MM.1S (cell line): ENCODE data around the gene TBL1XR1.

Source experiments
- DNase-seq: peaks from one replicate; pipeline ENCODE4 v3.0.0-alpha.2; 2015
- H2AFZ ChIP-seq: fragments of 300-600 bp; sonication (generic); 2 replicates; pipeline ENCODE4 v1.6.0; 2016; ENCODE audit warnings: antibody characterized with exemption, low read length
- H3F3A ChIP-seq: fragments of 300-600 bp; sonication (generic); 2 replicates; pipeline ENCODE4 v1.6.1; 2016; ENCODE audit warnings: mild to moderate bottlenecking, antibody characterized with exemption, low read length, moderate library complexity, mixed read lengths; ENCODE audit not compliant: insufficient read depth
- H3K27ac ChIP-seq: fragments of 300-600 bp; sonication (generic); 2 replicates; pipeline ENCODE4 v1.5.1; 2016; ENCODE audit warnings: mild to moderate bottlenecking, low read length
- H3K27me3 ChIP-seq: fragments of 300-600 bp; sonication (generic); replicated peaks from 2 replicates; pipeline ENCODE4 v1.6.0; 2016; ENCODE audit warnings: low read length; ENCODE audit not compliant: insufficient read depth
- H3K36me3 ChIP-seq: fragments of 300-600 bp; sonication (generic); replicated peaks from 2 replicates; pipeline ENCODE4 v1.6.1; 2016; ENCODE audit warnings: mild to moderate bottlenecking, low read length, mixed read lengths; ENCODE audit not compliant: insufficient read depth
- H3K4me1 ChIP-seq: fragments of 300-600 bp; sonication (generic); 2 replicates; pipeline ENCODE4 v1.6.1; 2016; ENCODE audit warnings: low read length, mixed read lengths
- H3K4me2 ChIP-seq: fragments of 300-600 bp; sonication (generic); 2 replicates; pipeline ENCODE4 v1.6.0; 2016; ENCODE audit warnings: low read depth, low read length
- H3K4me3 ChIP-seq: fragments of 300-600 bp; sonication (generic); 2 replicates; pipeline ENCODE4 v1.5.1; 2016; ENCODE audit warnings: low read length, mixed read lengths
- H3K79me2 ChIP-seq: fragments of 300-600 bp; sonication (generic); 2 replicates; pipeline ENCODE4 v1.6.1; 2016; ENCODE audit warnings: mixed run types, low read length, mixed read lengths
- H3K9ac ChIP-seq: fragments of 300-600 bp; sonication (generic); 2 replicates; pipeline ENCODE4 v1.6.1; 2016; ENCODE audit warnings: low read length, mixed read lengths
- H3K9me2 ChIP-seq: fragments of 300-600 bp; sonication (generic); replicated peaks from 2 replicates; pipeline ENCODE4 v1.6.1; 2016; ENCODE audit warnings: mild to moderate bottlenecking, low read length, mixed read lengths; ENCODE audit not compliant: insufficient read depth
- H3K9me3 ChIP-seq: fragments of 300-600 bp; sonication (generic); replicated peaks from 2 replicates; pipeline ENCODE4 v1.6.1; 2016; ENCODE audit warnings: mild to moderate bottlenecking, low read length, mixed read lengths; ENCODE audit not compliant: insufficient read depth
- H4K20me1 ChIP-seq: fragments of 300-600 bp; sonication (generic); 2 replicates; pipeline ENCODE4 v1.6.1; 2016; ENCODE audit warnings: mild to moderate bottlenecking, low read length, moderate library complexity, mixed read lengths; ENCODE audit not compliant: insufficient read depth
- EZH2 ChIP-seq: fragments of 300-600 bp; sonication (generic); optimal IDR thresholded peaks from 2 replicates; pipeline ENCODE3; 2017; ENCODE audit warnings: low read depth, mild to moderate bottlenecking, antibody characterized with exemption, low read length, mixed read lengths
- EZH2phosphoT487 ChIP-seq: fragments of 300-600 bp; sonication (generic); IDR thresholded peaks from 2 replicates; pipeline ENCODE4 v1.6.1; 2018; ENCODE audit warnings: antibody characterized with exemption, low read length
- TF ChIP-seq, protein P1 (sequence below): fragments of 300-600 bp; sonication (generic); IDR thresholded peaks from 2 replicates; pipeline ENCODE4 v1.5.1; 2016; ENCODE audit warnings: antibody characterized with exemption, low read length, mixed read lengths

TBL1XR1 gene

DNA sequence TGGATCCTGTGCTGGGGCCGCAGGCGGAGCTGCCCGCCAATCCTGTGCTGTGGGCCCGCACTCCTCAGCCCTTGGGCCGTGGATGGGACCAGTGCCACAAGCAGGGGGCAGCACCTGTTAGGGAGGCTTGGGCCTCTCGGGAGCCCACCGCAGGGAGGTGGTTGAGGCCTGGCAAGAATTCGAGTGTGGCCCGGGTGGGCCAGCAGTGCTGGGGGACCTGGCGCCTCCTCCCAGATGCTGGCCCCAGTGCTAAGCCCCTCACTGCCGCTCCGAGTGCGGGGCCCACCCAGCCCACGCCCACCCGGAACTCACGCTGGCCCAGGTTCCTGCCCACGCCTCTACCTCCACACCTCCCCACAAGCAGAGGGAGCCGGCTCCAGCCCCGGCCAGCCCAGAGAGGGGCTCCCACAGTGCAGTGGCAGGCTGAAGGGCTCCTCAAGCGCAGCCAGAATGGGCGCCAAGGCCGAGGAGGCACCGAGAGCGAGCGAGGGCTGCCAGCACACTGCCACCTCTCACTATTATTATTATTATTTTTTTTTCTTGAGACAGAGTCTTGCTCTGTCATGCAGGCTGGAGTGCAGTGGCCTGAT, 31.4 kb upstream of the TBL1XR1 start:
- Histone ChIP-seq H3K9me2 (no peaks in the 10 kb centered on the region), H3F3A (no peaks in the 10 kb centered on the region), H3K79me2 (no peaks in the 10 kb centered on the region), H3K4me2 (no peak overlapping the region), H3K27me3 (no peaks in the 10 kb centered on the region), H4K20me1 (no peaks in the 10 kb centered on the region), H3K4me1 (peaks cover 4% of the 10 kb centered on the region), H3K27ac (no peak overlapping the region), H2AFZ (no peak overlapping the region), H3K9me3 (no peaks in the 10 kb centered on the region), H3K9ac (no peak overlapping the region), H3K4me3 (no peak overlapping the region), H3K36me3 (no peaks in the 10 kb centered on the region)
- TF ChIP-seq EZH2 (no peak), EZH2phosphoT487 (no peak)
- TF ChIP-seq, protein P1, sequence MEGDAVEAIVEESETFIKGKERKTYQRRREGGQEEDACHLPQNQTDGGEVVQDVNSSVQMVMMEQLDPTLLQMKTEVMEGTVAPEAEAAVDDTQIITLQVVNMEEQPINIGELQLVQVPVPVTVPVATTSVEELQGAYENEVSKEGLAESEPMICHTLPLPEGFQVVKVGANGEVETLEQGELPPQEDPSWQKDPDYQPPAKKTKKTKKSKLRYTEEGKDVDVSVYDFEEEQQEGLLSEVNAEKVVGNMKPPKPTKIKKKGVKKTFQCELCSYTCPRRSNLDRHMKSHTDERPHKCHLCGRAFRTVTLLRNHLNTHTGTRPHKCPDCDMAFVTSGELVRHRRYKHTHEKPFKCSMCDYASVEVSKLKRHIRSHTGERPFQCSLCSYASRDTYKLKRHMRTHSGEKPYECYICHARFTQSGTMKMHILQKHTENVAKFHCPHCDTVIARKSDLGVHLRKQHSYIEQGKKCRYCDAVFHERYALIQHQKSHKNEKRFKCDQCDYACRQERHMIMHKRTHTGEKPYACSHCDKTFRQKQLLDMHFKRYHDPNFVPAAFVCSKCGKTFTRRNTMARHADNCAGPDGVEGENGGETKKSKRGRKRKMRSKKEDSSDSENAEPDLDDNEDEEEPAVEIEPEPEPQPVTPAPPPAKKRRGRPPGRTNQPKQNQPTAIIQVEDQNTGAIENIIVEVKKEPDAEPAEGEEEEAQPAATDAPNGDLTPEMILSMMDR = no peak
- DNase-seq = no peak

DNA sequence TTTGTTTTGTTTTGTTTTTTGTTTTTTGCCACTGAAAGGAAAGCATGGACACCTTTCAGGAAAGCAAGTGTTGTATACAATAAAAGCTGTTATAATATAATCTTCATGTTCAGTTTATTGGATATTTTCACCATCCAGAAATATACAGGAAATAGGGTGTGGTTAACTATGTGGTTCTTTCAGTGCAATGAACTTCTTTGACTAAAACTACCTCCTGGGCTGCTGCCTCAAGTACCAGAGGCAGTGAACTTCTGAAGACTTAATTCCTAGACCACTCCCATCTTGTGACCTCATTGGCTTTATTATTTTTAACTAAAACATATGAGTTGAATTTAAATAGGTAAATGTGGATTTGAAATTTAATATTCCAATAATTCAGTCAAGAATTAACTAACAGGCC, 27.1 kb upstream of the TBL1XR1 start:
- no peaks in the 10 kb centered on the region for H3K27me3 ChIP-seq

DNA sequence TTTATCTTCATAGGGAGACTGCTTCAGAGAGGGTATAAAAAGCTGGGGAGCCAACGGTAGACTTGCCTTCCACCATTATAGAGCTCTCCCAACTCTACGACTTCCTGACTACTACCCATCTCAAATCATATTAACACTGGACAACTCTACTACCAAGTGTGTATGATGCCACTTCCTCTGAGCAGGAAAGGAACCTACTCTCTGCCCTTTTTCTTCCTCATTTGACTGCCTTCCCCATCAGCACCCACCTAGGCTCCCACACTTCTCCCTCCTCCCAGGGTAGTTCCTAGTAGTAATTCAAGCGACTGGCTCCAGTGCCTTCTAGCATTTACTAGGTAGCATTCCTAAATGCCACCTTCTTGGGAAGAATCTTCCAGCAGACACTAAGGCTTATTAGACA, 24.5 kb upstream of the TBL1XR1 start:
- Histone ChIP-seq H3F3A (no peaks in the 10 kb centered on the region), H3K27me3 (no peaks in the 10 kb centered on the region), H3K27ac (no peak overlapping the region), H3K9me3 (no peaks in the 10 kb centered on the region), H2AFZ (no peak overlapping the region), H3K4me1 (peaks cover 4% of the 10 kb centered on the region), H3K4me3 (no peak overlapping the region), H3K9me2 (no peaks in the 10 kb centered on the region), H4K20me1 (no peaks in the 10 kb centered on the region), H3K36me3 (no peaks in the 10 kb centered on the region), H3K9ac (no peak overlapping the region), H3K79me2 (no peaks in the 10 kb centered on the region), H3K4me2 (no peak overlapping the region)
- TF ChIP-seq, protein P1 = no peak
- no peak for TF ChIP-seq EZH2phosphoT487
- DNase-seq = no peak

More for the DNA sequence above, 27.1 kb upstream of the TBL1XR1 start:
- Histone ChIP-seq H3K36me3 (no peaks in the 10 kb centered on the region), H3F3A (no peaks in the 10 kb centered on the region), H3K79me2 (no peaks in the 10 kb centered on the region), H3K4me1 (peaks cover 4% of the 10 kb centered on the region), H3K4me3 (no peak overlapping the region), H3K9ac (no peak overlapping the region), H3K9me3 (no peaks in the 10 kb centered on the region), H3K9me2 (no peaks in the 10 kb centered on the region), H4K20me1 (no peaks in the 10 kb centered on the region), H3K4me2 (no peak overlapping the region), H2AFZ (no peak overlapping the region), H3K27ac (no peak overlapping the region)
- DNase-seq = peak; percentile 46
- TF ChIP-seq, protein P1 = no peak
- TF ChIP-seq EZH2phosphoT487 = no peak
- TF ChIP-seq EZH2 = no peak
